Measurements from ENCODE around the gene RPL5. TPM values are rescaled to one million over a fixed set of nuclear protein-coding genes. Genes with fewer than 3 reads are reported as not detected.

RPL5 gene
- total RNA-seq, 1 donor from 2014 or later, result 1,556 TPM

- DNase-seq (ENCODE audit: low spot score in 2 of 2, unreplicated experiment in 2 of 2), result no peak
- H3K27me3 Mint-ChIP-seq (ENCODE audit: low read depth), result no peaks in the 10 kb centered on the region
- H3K9me3 Mint-ChIP-seq, result no peaks in the 10 kb centered on the region
- no peak for TF ChIP-seq CTCF (IDR thresholded peaks at IDR 0.05; ENCODE audit: unreplicated experiment)
- H3K4me1 Mint-ChIP-seq, result no peaks in the 10 kb centered on the region
- no peak overlapping the region for H3K27ac Mint-ChIP-seq
- no peaks in the 10 kb centered on the region for H3K36me3 Mint-ChIP-seq
- no peak overlapping the region for H3K4me3 Mint-ChIP-seq
Measured at GRCh38 chr1:92816732-92817131, 15.1 kb upstream of the RPL5 start.

GRCh38 chr1:92817137-92817697 lies 14.6 kb upstream of the RPL5 start:
- no peaks in the 10 kb centered on the region for H3K36me3 Mint-ChIP-seq
- H3K9me3 Mint-ChIP-seq, result no peaks in the 10 kb centered on the region
- H3K27me3 Mint-ChIP-seq (ENCODE audit: low read depth), result no peaks in the 10 kb centered on the region
- no peak overlapping the region for H3K4me3 Mint-ChIP-seq
- no peaks in the 10 kb centered on the region for H3K4me1 Mint-ChIP-seq
- TF ChIP-seq CTCF (IDR thresholded peaks at IDR 0.05; ENCODE audit: unreplicated experiment), result no peak
- no peak overlapping the region for H3K27ac Mint-ChIP-seq
- no peak for DNase-seq (ENCODE audit: low spot score in 2 of 2, unreplicated experiment in 2 of 2)

- Mint-ChIP-seq H3K36me3 (no peaks in the 10 kb centered on the region), H3K9me3 (no peaks in the 10 kb centered on the region), H3K27ac (no peak overlapping the region), H3K4me3 (no peak overlapping the region), H3K27me3 (ENCODE audit: low read depth) (no peaks in the 10 kb centered on the region), H3K4me1 (no peaks in the 10 kb centered on the region)
- no peak for DNase-seq (ENCODE audit: low spot score in 2 of 2, unreplicated experiment in 2 of 2)
- peak; percentile 59 for TF ChIP-seq CTCF (IDR thresholded peaks at IDR 0.05; ENCODE audit: unreplicated experiment)
Measured at GRCh38 chr1:92817986-92818764, 13.7 kb upstream of the RPL5 start.

GRCh38 chr1:92820024-92820423 lies 11.8 kb upstream of the RPL5 start:
- TF ChIP-seq CTCF (IDR thresholded peaks at IDR 0.05; ENCODE audit: unreplicated experiment), result no peak
- Mint-ChIP-seq H3K9me3 (no peaks in the 10 kb centered on the region), H3K4me3 (no peak overlapping the region), H3K4me1 (no peaks in the 10 kb centered on the region), H3K27me3 (ENCODE audit: low read depth) (no peaks in the 10 kb centered on the region), H3K27ac (no peak overlapping the region), H3K36me3 (no peaks in the 10 kb centered on the region)
- no peak for DNase-seq (ENCODE audit: low spot score in 2 of 2, unreplicated experiment in 2 of 2)

GRCh38 chr1:92820551-92820950 lies 11.3 kb upstream of the RPL5 start:
- Mint-ChIP-seq H3K9me3 (no peaks in the 10 kb centered on the region), H3K27ac (no peak overlapping the region), H3K36me3 (no peaks in the 10 kb centered on the region), H3K4me1 (no peaks in the 10 kb centered on the region), H3K4me3 (no peak overlapping the region), H3K27me3 (ENCODE audit: low read depth) (no peaks in the 10 kb centered on the region)
- no peak for DNase-seq (ENCODE audit: low spot score in 2 of 2, unreplicated experiment in 2 of 2)
- no peak for TF ChIP-seq CTCF (IDR thresholded peaks at IDR 0.05; ENCODE audit: unreplicated experiment)

Data from mesothelial cell of epicardium (in vitro differentiated cells).